ENCODE data around the gene C1QB. TPM values are rescaled to one million over a fixed set of nuclear protein-coding genes. Genes with fewer than 3 reads are reported as not detected.
"Not testable (repeated sequence)": the region's sequence is repeated elsewhere in the genome, so short reads cannot be mapped to it uniquely, and the experiment has no call there.

The C1QB gene
- total and polyA plus RNA-seq, 10 donors, result 225 to 3,817 (median 1,581) TPM

GRCh38 chr1:22662986-22663408, 10.0 kb downstream of the C1QB start:
- 40 to 87% (median 81%) methylated on average over 1 to 8 of the region's 8 CpGs for WGBS, 5 donors
- TF ChIP-seq CTCF (IDR thresholded peaks at IDR 0.05 in 8 of 11, conservative IDR thresholded peaks at IDR 0.05 in 3 of 11) (no peak), POLR2AphosphoS5 (IDR thresholded peaks at IDR 0.05) (peak; percentile 63 to 73 (median 67))
- Histone ChIP-seq H3K4me1 (peaks cover 0 to 23% (median 14%) of the 10 kb centered on the region in 6 donors), H3K9me3 (no peaks in the 10 kb centered on the region), H3K27me3 (replicated peaks in 1 of 7) (peaks cover 0 to 9% (median 0%) of the 10 kb centered on the region in 7 donors), H3K36me3 (peaks cover 0 to 27% (median 0%) of the 10 kb centered on the region in 6 donors), H3K4me3 (no peak overlapping the region), H3K27ac (no peak overlapping the region)
- intact Hi-C loops (cut with DNase I; ENCODE audit: low total_unique reads), result loop anchor here (10.0 kb wide), 1 partner anchor 272 kb away; no protein-coding TSS in a partner anchor
- DNase-seq, result no peak

- Histone ChIP-seq H3K9me3 (no peaks in the 10 kb centered on the region), H3K27me3 (replicated peaks in 1 of 7) (peaks cover 0 to 18% (median 0%) of the 10 kb centered on the region in 7 donors), H3K27ac (peak overlapping the region in 3 of 8 donors; percentile 23 to 54 (median 26)), H3K36me3 (peaks cover 0 to 8% (median 0%) of the 10 kb centered on the region in 6 donors), H3K4me1 (peaks cover 0 to 30% (median 14%) of the 10 kb centered on the region in 6 donors), H3K4me3 (no peak overlapping the region)
- 40 to 76% (median 56%) methylated on average over 7 of the region's 7 CpGs for WGBS, 5 donors
- TF ChIP-seq POLR2A (IDR thresholded peaks at IDR 0.05) (no peak), CTCF (IDR thresholded peaks at IDR 0.05 in 8 of 11, conservative IDR thresholded peaks at IDR 0.05 in 3 of 11) (peak in 9 of 11 experiments; percentile 13 to 67 (median 51))
- intact Hi-C loops (cut with DNase I; ENCODE audit: low total_unique reads), result loop anchor here (10.0 kb wide), 1 partner anchor 269 kb away; no protein-coding TSS in a partner anchor
- DNase-seq, result no peak
Measured at GRCh38 chr1:22665752-22666151, 12.7 kb downstream of the C1QB start.

GRCh38 chr1:22666412-22666811, 13.4 kb downstream of the C1QB start:
- H3K36me3 ChIP-seq, result peaks cover 0 to 2% (median 0%) of the 10 kb centered on the region in 6 donors
- no peaks in the 10 kb centered on the region for H3K9me3 ChIP-seq
- 39 to 57% (median 48%) methylated on average over 2 of the region's 2 CpGs for WGBS, 5 donors
- no peak for TF ChIP-seq CTCF (IDR thresholded peaks at IDR 0.05 in 8 of 11, conservative IDR thresholded peaks at IDR 0.05 in 3 of 11)
- TF ChIP-seq POLR2A (IDR thresholded peaks at IDR 0.05), result no peak
- no peak for TF ChIP-seq POLR2AphosphoS5 (IDR thresholded peaks at IDR 0.05)
- H3K27me3 ChIP-seq (replicated peaks in 1 of 7), result peaks cover 0 to 24% (median 0%) of the 10 kb centered on the region in 7 donors
- DNase-seq, result no peak
- H3K27ac ChIP-seq, result peak overlapping the region in 3 of 8 donors; percentile 28 to 54 (median 32)
- H3K4me3 ChIP-seq, result no peak overlapping the region
- intact Hi-C loops (cut with DNase I; ENCODE audit: low total_unique reads), result loop anchor here (10.0 kb wide), 1 partner anchor 268 kb away; no protein-coding TSS in a partner anchor
- peaks cover 0 to 30% (median 14%) of the 10 kb centered on the region in 6 donors for H3K4me1 ChIP-seq

GRCh38 chr1:22668840-22669239, 15.8 kb downstream of the C1QB start:
- not testable (repeated sequence) for H3K9me3 ChIP-seq, H3K27ac ChIP-seq, H3K36me3 ChIP-seq, H3K4me3 ChIP-seq, DNase-seq
- WGBS, 5 donors, result 66 to 94% (median 89%) methylated on average over 2 of the region's 2 CpGs
- H3K4me1 ChIP-seq, result peaks cover 0 to 30% (median 14%) of the 10 kb centered on the region in 6 donors
- intact Hi-C loops (cut with DNase I; ENCODE audit: low total_unique reads), result loop anchor here (10.0 kb wide), 1 partner anchor 266 kb away; no protein-coding TSS in a partner anchor
- peaks cover 0 to 48% (median 0%) of the 10 kb centered on the region in 7 donors for H3K27me3 ChIP-seq (replicated peaks in 1 of 7)
